HEK293 (cell line): ENCODE results near the gene ARAP1.

Experiments
- KLF10 ChIP-seq: fragments of 450-650 bp; IDR thresholded peaks from 2 replicates; pipeline ENCODE4 v1.5.1; 2018; ENCODE audit warnings: missing biosample characterization, mild to moderate bottlenecking, missing genetic modification characterization
- OVOL3 ChIP-seq: fragments of 450-650 bp; formaldehyde crosslinking; IDR thresholded peaks from 2 replicates; pipeline ENCODE4 v1.5.1; 2016; ENCODE audit warnings: missing biosample characterization, missing genetic modification characterization
- ZNF146 ChIP-seq: fragments of 450-650 bp; formaldehyde crosslinking; IDR thresholded peaks from 2 replicates; pipeline ENCODE4 v1.5.1; 2016; ENCODE audit warnings: missing biosample characterization, missing genetic modification characterization
- ZNF169 ChIP-seq: fragments of 450-650 bp; formaldehyde crosslinking; IDR thresholded peaks from 2 replicates; pipeline ENCODE4 v1.5.1; 2016; ENCODE audit warnings: missing biosample characterization, missing genetic modification characterization
- ZNF280C ChIP-seq: fragments of 450-650 bp; formaldehyde crosslinking; IDR thresholded peaks from 2 replicates; pipeline ENCODE4 v1.5.1; 2016; ENCODE audit warnings: missing biosample characterization, missing genetic modification characterization
- TF ChIP-seq, protein P1 (sequence below): fragments of 450-650 bp; formaldehyde crosslinking; IDR thresholded peaks from 2 replicates; pipeline ENCODE4 v1.5.1; 2016; ENCODE audit warnings: missing biosample characterization, missing genetic modification characterization

- TF ChIP-seq, protein P1, sequence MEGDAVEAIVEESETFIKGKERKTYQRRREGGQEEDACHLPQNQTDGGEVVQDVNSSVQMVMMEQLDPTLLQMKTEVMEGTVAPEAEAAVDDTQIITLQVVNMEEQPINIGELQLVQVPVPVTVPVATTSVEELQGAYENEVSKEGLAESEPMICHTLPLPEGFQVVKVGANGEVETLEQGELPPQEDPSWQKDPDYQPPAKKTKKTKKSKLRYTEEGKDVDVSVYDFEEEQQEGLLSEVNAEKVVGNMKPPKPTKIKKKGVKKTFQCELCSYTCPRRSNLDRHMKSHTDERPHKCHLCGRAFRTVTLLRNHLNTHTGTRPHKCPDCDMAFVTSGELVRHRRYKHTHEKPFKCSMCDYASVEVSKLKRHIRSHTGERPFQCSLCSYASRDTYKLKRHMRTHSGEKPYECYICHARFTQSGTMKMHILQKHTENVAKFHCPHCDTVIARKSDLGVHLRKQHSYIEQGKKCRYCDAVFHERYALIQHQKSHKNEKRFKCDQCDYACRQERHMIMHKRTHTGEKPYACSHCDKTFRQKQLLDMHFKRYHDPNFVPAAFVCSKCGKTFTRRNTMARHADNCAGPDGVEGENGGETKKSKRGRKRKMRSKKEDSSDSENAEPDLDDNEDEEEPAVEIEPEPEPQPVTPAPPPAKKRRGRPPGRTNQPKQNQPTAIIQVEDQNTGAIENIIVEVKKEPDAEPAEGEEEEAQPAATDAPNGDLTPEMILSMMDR (tag by site-specific recombination): no peak
- TF ChIP-seq ZNF280C (tag by site-specific recombination): no peak
- no peak for TF ChIP-seq OVOL3 (tag by site-specific recombination)
- TF ChIP-seq ZNF169 (tag by site-specific recombination): no peak
- no peak for TF ChIP-seq KLF10
- no peak for TF ChIP-seq ZNF146
These were observed 2.4 kb upstream of the ARAP1 start for GRCh38 chr11:72754544-72755155.
